Gastrocnemius medialis (tissue), 4 donors: ENCODE measurements around the gene ATP6V0B.

Experiments used
- POLR2A ChIP-seq, 2 donors: fragments of 450-650 bp; IDR thresholded peaks; one replicate each; pipeline ENCODE4 v1.6.1; 2017; ENCODE audit warnings: antibody characterized with exemption in 2 of 2, mild to moderate bottlenecking in 2 of 2, moderate library complexity in 2 of 2
- TF ChIP-seq, protein P1 (sequence below), 5 experiments: fragments of 450-650 bp in 3 of 5; fragments of 200-600 bp in 2 of 5; sonication (generic) in 2 of 5; IDR thresholded peaks in 4 of 5; conservative IDR thresholded peaks in 1 of 5; 1 replicate in 4 of 5; 2 replicates in 1 of 5; pipeline ENCODE4 v1.5.1; 2016 to 2019; ENCODE audit warnings: antibody characterized with exemption in 5 of 5, mild to moderate bottlenecking in 3 of 5, moderate library complexity in 3 of 5

DNA sequence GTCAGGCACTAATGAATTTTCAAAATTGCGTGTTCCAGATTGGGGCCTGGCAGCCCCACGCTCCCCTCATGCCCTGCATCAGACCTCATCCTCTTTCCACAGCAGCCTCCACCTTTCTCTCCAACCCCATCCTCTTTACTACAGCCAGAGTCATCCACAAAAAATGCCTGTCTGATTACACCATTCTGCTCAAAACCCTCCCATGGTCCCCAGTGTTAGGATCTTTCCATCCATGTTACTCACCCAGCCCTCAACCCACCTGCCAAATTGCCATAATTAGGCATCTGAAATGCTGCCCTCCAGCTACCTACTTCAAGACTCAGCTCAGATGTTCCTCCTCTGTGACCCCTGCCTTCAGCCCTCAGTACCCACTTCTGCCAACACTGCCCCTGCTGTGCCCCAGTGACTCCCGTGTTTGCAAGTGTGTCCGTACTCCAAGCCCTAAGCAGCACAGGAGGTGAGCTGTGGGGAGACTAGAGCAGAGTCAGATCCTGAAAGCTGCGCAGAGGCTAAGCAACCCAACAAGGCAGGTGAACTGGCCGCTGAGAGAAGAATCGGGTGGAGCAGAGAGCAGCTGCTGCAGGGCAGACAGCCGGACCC lies 41.9 kb upstream of the ATP6V0B start:
- TF ChIP-seq, protein P1, sequence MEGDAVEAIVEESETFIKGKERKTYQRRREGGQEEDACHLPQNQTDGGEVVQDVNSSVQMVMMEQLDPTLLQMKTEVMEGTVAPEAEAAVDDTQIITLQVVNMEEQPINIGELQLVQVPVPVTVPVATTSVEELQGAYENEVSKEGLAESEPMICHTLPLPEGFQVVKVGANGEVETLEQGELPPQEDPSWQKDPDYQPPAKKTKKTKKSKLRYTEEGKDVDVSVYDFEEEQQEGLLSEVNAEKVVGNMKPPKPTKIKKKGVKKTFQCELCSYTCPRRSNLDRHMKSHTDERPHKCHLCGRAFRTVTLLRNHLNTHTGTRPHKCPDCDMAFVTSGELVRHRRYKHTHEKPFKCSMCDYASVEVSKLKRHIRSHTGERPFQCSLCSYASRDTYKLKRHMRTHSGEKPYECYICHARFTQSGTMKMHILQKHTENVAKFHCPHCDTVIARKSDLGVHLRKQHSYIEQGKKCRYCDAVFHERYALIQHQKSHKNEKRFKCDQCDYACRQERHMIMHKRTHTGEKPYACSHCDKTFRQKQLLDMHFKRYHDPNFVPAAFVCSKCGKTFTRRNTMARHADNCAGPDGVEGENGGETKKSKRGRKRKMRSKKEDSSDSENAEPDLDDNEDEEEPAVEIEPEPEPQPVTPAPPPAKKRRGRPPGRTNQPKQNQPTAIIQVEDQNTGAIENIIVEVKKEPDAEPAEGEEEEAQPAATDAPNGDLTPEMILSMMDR (IDR thresholded peaks at IDR 0.05 in 4 of 5, conservative IDR thresholded peaks at IDR 0.05 in 1 of 5), result no peak
- TF ChIP-seq POLR2A (IDR thresholded peaks at IDR 0.05), result no peak
